Putamen (tissue), 1 donor: Measurements from ENCODE around the gene WDR77.

ENCODE experiments used
- DNase-seq: peaks from one replicate; pipeline ENCODE4 v3.0.0-alpha.2; 2016; ENCODE audit warnings: low spot score

WDR77 gene

GRCh38 chr1:111469539-111469938 is 20.5 kb upstream of the WDR77 start:
- DNase-seq: no peak

GRCh38 chr1:111468717-111469100 is 19.7 kb upstream of the WDR77 start:
- DNase-seq: no peak

GRCh38 chr1:111467865-111468716 is 19.0 kb upstream of the WDR77 start:
- DNase-seq: no peak

GRCh38 chr1:111466480-111466879 is 17.4 kb upstream of the WDR77 start:
- DNase-seq: no peak

GRCh38 chr1:111465754-111466153 is 16.7 kb upstream of the WDR77 start:
- DNase-seq: no peak

- DNase-seq: no peak
These were observed 14.1 kb upstream of the WDR77 start for GRCh38 chr1:111463029-111463683.

GRCh38 chr1:111462370-111463028 is 13.4 kb upstream of the WDR77 start:
- DNase-seq: no peak

GRCh38 chr1:111461765-111462164 is 12.7 kb upstream of the WDR77 start:
- DNase-seq: no peak

- DNase-seq: no peak
These were observed 6.6 kb upstream of the WDR77 start for GRCh38 chr1:111455642-111456031.

- no peak for DNase-seq
These were observed 6.0 kb upstream of the WDR77 start for GRCh38 chr1:111454859-111455641.

- no peak for DNase-seq
These were observed 4.7 kb upstream of the WDR77 start for GRCh38 chr1:111453706-111454105.

- DNase-seq: no peak
These were observed 3.5 kb upstream of the WDR77 start for GRCh38 chr1:111452581-111452980.

GRCh38 chr1:111450185-111450584 is 1.1 kb upstream of the WDR77 start:
- no peak for DNase-seq

GRCh38 chr1:111449703-111450017 is 604 bp upstream of the WDR77 start:
- DNase-seq: no peak

GRCh38 chr1:111448482-111448917 is 556 bp downstream of the WDR77 start:
- no peak for DNase-seq

GRCh38 chr1:111446967-111447892 is 1.8 kb downstream of the WDR77 start:
- no peak for DNase-seq

GRCh38 chr1:111446546-111446945 is 2.5 kb downstream of the WDR77 start:
- no peak for DNase-seq

GRCh38 chr1:111444031-111444430 is 5.0 kb downstream of the WDR77 start:
- no peak for DNase-seq

- DNase-seq: no peak
These were observed 6.6 kb downstream of the WDR77 start for GRCh38 chr1:111442457-111442856.

- DNase-seq: peak; percentile 10
These were observed 7.4 kb downstream of the WDR77 start for GRCh38 chr1:111441573-111442192.
